HepG2 (cell line): ENCODE measurements around the gene FAM162A. TPM values are rescaled to one million over a fixed set of nuclear protein-coding genes. Genes with fewer than 3 reads are reported as not detected.

ENCODE experiments used
- ATM ChIP-seq: fragments of 450-650 bp; IDR thresholded peaks from 2 replicates; pipeline ENCODE4 v1.7.1; 2017; ENCODE audit warnings: mild to moderate bottlenecking, borderline replicate concordance
- HDAC2 ChIP-seq: sonication (generic); formaldehyde crosslinking; IDR thresholded peaks from 2 replicates; pipeline ENCODE4 v1.4.0; 2020; ENCODE audit warnings: missing genetic modification reagents
- RBM22 ChIP-seq: fragments of 200-400 bp; formaldehyde crosslinking; optimal IDR thresholded peaks from 2 replicates; pipeline ENCODE3; 2017; ENCODE audit warnings: mild to moderate bottlenecking, low read length, moderate library complexity
- RBM39 ChIP-seq: fragments of 200-400 bp; formaldehyde crosslinking; IDR thresholded peaks from one replicate; pipeline ENCODE4 v1.6.1; 2018; ENCODE audit warnings: antibody characterized with exemption, mild to moderate bottlenecking, low read depth, low read length; ENCODE audit not compliant: poor library complexity, severe bottlenecking
- SIN3B ChIP-seq: fragments of 150-350 bp; IDR thresholded peaks from 2 replicates; pipeline ENCODE4 v1.6.1; 2014; ENCODE audit warnings: low read length
- THAP11 ChIP-seq: IDR thresholded peaks from 2 replicates; pipeline ENCODE4 v1.6.1; 2016; ENCODE audit warnings: missing biosample characterization, missing genetic modification reagents
- ZBTB1 ChIP-seq: sonication (generic); formaldehyde crosslinking; IDR thresholded peaks from 2 replicates; pipeline ENCODE4 v1.4.0; 2020; ENCODE audit warnings: missing genetic modification reagents, borderline replicate concordance
- ZNF30 ChIP-seq: sonication (generic); formaldehyde crosslinking; IDR thresholded peaks from 2 replicates; pipeline ENCODE4 v1.5.0; 2020; ENCODE audit warnings: mild to moderate bottlenecking, missing genetic modification reagents
- ZNF607 ChIP-seq: sonication (generic); formaldehyde crosslinking; IDR thresholded peaks from 2 replicates; pipeline ENCODE4 v1.5.1; 2020; ENCODE audit warnings: missing genetic modification reagents, mild to moderate bottlenecking, borderline replicate concordance
- ZNF773 ChIP-seq: sonication (generic); formaldehyde crosslinking; IDR thresholded peaks from 2 replicates; pipeline ENCODE4 v1.4.0; 2020; ENCODE audit warnings: missing genetic modification reagents, borderline replicate concordance
- polyA plus RNA-seq, 8 experiments: library from polyadenylated mRNA; depleted of rRNA in 3 of 8; stranded (reverse) in 7 of 8; unstranded in 1 of 8; fragments of >200 nt; fragmentation: Illumina TruSeq in 4 of 8; extraction: Trizol in 4 of 8; gene quantifications; 2 replicates each; pipeline versions ENCODE4 v1.2.1 to v1.2.3, GENCODE V29; 2011 to 2016; ENCODE audit warnings: low read depth in 4 of 8, missing spikeins in 1 of 8, mixed read lengths in 1 of 8; ENCODE audit not compliant: insufficient read depth in 1 of 8
- total RNA-seq, 5 experiments: library from RNA; depleted of rRNA; stranded (reverse); fragments of >200 nt; fragmentation: Illumina TruSeq; extraction: Trizol; gene quantifications; 2 replicates each; pipeline ENCODE4 v1.2.3, GENCODE V29; 2016; ENCODE audit warnings: low read depth in 1 of 5
- TF ChIP-seq, protein P1 (sequence below): IDR thresholded peaks from 2 replicates; pipeline ENCODE4 v1.6.1; 2016; ENCODE audit warnings: low read depth, missing genetic modification reagents, missing compliant biosample characterization
- TF ChIP-seq, protein P2 (sequence below), 2 experiments: sonication (generic) in 1 of 2; formaldehyde crosslinking in 1 of 2; IDR thresholded peaks; 2 replicates each; pipeline versions ENCODE4 v1.6.1 to v1.9.0; 2014 to 2022; ENCODE audit warnings: antibody characterized with exemption in 1 of 2, borderline replicate concordance in 1 of 2, inconsistent platforms in 1 of 2, low read depth in 1 of 2, missing genetic modification reagents in 1 of 2
- TF ChIP-seq, protein P3 (sequence below): sonication (generic); formaldehyde crosslinking; IDR thresholded peaks from 2 replicates; pipeline ENCODE4 v1.4.0; 2020; ENCODE audit warnings: missing genetic modification reagents

FAM162A gene
- total and polyA plus RNA-seq, 2 of the 13 experiments (the other 11 are each of a cell fraction or from before 2014, with no cell fraction given), result 115 to 155 TPM

DNA sequence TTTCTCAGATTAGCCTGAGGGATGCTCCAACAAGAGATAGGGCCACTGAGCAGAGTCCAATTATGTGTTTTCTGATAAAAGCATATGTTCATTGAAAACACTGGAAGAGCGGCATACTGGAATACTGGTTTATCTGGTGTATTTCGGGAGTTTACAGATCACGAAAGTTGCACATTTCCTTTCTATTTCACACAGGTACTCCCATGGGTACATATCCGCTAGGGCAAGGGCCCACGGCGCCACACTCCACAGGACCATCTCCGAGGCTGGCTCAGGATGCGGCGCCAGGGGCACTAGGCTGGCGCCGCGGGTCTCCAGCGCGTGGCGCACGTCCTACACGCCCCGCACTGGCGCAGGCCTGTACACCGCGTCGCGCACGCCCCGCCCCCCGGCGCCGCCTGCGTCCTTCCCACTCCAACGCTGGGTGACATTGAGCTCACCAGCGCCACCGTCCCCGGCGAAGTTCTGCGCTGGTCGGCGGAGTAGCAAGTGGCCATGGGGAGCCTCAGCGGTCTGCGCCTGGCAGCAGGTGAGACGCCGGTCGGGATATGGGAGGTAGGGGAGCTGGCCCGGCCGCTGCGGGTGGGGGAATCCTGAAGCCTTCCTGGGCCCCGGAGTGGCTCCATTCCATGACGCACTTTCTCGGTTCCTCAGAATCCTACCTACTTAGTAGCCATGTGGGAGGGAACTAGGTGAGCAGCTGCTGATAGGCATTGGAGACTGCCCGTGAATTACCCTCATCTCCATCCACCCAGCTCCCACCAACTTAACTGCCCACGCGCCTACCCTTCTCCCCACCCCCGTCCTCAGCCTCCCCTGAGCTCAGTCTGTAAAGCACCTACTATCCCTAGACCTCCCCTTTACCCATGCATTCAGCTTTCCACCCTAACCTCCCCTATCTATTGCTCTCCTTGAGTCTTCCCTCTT is at the start of gene FAM162A (continued):
- TF ChIP-seq RBM39, result peak; percentile 81
- TF ChIP-seq THAP11 (CRISPR knock-in tag), result peak; percentile 83; the same call in 1 of the 2 replicates
- TF ChIP-seq, protein P1, sequence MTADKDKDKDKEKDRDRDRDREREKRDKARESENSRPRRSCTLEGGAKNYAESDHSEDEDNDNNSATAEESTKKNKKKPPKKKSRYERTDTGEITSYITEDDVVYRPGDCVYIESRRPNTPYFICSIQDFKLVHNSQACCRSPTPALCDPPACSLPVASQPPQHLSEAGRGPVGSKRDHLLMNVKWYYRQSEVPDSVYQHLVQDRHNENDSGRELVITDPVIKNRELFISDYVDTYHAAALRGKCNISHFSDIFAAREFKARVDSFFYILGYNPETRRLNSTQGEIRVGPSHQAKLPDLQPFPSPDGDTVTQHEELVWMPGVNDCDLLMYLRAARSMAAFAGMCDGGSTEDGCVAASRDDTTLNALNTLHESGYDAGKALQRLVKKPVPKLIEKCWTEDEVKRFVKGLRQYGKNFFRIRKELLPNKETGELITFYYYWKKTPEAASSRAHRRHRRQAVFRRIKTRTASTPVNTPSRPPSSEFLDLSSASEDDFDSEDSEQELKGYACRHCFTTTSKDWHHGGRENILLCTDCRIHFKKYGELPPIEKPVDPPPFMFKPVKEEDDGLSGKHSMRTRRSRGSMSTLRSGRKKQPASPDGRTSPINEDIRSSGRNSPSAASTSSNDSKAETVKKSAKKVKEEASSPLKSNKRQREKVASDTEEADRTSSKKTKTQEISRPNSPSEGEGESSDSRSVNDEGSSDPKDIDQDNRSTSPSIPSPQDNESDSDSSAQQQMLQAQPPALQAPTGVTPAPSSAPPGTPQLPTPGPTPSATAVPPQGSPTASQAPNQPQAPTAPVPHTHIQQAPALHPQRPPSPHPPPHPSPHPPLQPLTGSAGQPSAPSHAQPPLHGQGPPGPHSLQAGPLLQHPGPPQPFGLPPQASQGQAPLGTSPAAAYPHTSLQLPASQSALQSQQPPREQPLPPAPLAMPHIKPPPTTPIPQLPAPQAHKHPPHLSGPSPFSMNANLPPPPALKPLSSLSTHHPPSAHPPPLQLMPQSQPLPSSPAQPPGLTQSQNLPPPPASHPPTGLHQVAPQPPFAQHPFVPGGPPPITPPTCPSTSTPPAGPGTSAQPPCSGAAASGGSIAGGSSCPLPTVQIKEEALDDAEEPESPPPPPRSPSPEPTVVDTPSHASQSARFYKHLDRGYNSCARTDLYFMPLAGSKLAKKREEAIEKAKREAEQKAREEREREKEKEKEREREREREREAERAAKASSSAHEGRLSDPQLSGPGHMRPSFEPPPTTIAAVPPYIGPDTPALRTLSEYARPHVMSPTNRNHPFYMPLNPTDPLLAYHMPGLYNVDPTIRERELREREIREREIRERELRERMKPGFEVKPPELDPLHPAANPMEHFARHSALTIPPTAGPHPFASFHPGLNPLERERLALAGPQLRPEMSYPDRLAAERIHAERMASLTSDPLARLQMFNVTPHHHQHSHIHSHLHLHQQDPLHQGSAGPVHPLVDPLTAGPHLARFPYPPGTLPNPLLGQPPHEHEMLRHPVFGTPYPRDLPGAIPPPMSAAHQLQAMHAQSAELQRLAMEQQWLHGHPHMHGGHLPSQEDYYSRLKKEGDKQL (CRISPR knock-in tag), result peak; percentile 75; the same call in 1 of the 2 replicates
- TF ChIP-seq RBM22, result no peak
- TF ChIP-seq ZNF30, result no peak
- peak; percentile 94 for TF ChIP-seq HDAC2
- TF ChIP-seq, protein P2, sequence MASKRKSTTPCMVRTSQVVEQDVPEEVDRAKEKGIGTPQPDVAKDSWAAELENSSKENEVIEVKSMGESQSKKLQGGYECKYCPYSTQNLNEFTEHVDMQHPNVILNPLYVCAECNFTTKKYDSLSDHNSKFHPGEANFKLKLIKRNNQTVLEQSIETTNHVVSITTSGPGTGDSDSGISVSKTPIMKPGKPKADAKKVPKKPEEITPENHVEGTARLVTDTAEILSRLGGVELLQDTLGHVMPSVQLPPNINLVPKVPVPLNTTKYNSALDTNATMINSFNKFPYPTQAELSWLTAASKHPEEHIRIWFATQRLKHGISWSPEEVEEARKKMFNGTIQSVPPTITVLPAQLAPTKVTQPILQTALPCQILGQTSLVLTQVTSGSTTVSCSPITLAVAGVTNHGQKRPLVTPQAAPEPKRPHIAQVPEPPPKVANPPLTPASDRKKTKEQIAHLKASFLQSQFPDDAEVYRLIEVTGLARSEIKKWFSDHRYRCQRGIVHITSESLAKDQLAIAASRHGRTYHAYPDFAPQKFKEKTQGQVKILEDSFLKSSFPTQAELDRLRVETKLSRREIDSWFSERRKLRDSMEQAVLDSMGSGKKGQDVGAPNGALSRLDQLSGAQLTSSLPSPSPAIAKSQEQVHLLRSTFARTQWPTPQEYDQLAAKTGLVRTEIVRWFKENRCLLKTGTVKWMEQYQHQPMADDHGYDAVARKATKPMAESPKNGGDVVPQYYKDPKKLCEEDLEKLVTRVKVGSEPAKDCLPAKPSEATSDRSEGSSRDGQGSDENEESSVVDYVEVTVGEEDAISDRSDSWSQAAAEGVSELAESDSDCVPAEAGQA (IDR thresholded peaks at IDR 0.05; ENCODE audit: low read depth), result peak; percentile 58; the same call in 1 of the 2 replicates
- TF ChIP-seq, protein P2 (CRISPR knock-in tag; IDR thresholded peaks at IDR 0.05; ENCODE audit: borderline replicate concordance), result no peak
- TF ChIP-seq ZNF607 (CRISPR knock-in tag), result peak; percentile 95
- peak; percentile 69; the same call in 1 of the 2 replicates for TF ChIP-seq ZBTB1 (CRISPR knock-in tag)
- peak; percentile 63; the same call in 1 of the 2 replicates for TF ChIP-seq ZNF773 (CRISPR knock-in tag)
- TF ChIP-seq, protein P3, sequence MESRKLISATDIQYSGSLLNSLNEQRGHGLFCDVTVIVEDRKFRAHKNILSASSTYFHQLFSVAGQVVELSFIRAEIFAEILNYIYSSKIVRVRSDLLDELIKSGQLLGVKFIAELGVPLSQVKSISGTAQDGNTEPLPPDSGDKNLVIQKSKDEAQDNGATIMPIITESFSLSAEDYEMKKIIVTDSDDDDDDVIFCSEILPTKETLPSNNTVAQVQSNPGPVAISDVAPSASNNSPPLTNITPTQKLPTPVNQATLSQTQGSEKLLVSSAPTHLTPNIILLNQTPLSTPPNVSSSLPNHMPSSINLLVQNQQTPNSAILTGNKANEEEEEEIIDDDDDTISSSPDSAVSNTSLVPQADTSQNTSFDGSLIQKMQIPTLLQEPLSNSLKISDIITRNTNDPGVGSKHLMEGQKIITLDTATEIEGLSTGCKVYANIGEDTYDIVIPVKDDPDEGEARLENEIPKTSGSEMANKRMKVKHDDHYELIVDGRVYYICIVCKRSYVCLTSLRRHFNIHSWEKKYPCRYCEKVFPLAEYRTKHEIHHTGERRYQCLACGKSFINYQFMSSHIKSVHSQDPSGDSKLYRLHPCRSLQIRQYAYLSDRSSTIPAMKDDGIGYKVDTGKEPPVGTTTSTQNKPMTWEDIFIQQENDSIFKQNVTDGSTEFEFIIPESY (CRISPR knock-in tag), result peak; percentile 17; the same call in 1 of the 2 replicates
- TF ChIP-seq SIN3B, result peak; percentile 66; the same call in 1 of the 2 replicates
- no peak for TF ChIP-seq ATM
